SJCRH30 (cell line): ENCODE results near the gene OR5D18. TPM values are rescaled to one million over a fixed set of nuclear protein-coding genes. Genes with fewer than 3 reads are reported as not detected.
"Not testable (repeated sequence)": the region's sequence is repeated elsewhere in the genome, so short reads cannot be mapped to it uniquely, and the experiment has no call there.

ENCODE experiments used
- DNase-seq, 2 experiments: peaks; one replicate each; pipeline ENCODE4 v3.0.0-alpha.2; 2015 to 2020
- H3K27ac ChIP-seq: fragments of 250-450 bp; sonication (Bioruptor Pico); 2 replicates; pipeline ENCODE4 v1.5.1; 2020; ENCODE audit warnings: mild to moderate bottlenecking, moderate library complexity
- H3K27me3 ChIP-seq: fragments of 250-450 bp; sonication (Bioruptor Pico); 2 replicates; pipeline ENCODE4 v1.5.1; 2020; ENCODE audit warnings: mild to moderate bottlenecking, moderate library complexity
- H3K36me3 ChIP-seq: fragments of 250-450 bp; sonication (Bioruptor Pico); 2 replicates; pipeline ENCODE4 v1.5.1; 2020; ENCODE audit warnings: mild to moderate bottlenecking, moderate library complexity
- H3K4me1 ChIP-seq: fragments of 250-450 bp; sonication (Bioruptor Pico); 2 replicates; pipeline ENCODE4 v1.5.1; 2020; ENCODE audit warnings: mild to moderate bottlenecking, moderate library complexity
- H3K4me3 ChIP-seq: fragments of 250-450 bp; sonication (Bioruptor Pico); 2 replicates; pipeline ENCODE4 v1.5.1; 2020; ENCODE audit warnings: mild to moderate bottlenecking, moderate library complexity
- H3K9me3 ChIP-seq: fragments of 250-450 bp; sonication (Bioruptor Pico); replicated peaks from 2 replicates; pipeline ENCODE4 v1.5.1; 2020; ENCODE audit warnings: mild to moderate bottlenecking, moderate library complexity
- total RNA-seq: library from RNA; depleted of rRNA; stranded (reverse); fragments of >200 nt; shearing (Covaris generic); gene quantifications from 2 replicates; pipeline ENCODE4 v1.2.3, GENCODE V29; 2014; rRNA removed

The OR5D18 gene
- not detected in 2 replicates for total RNA-seq

GRCh38 chr11:55819330-55819729 lies at the start of gene OR5D18:
Gene OR5D18, plus strand, starts transcription at chr11:55819630. Its CDS starts 0 bp downstream, at chr11:55819630.
- Histone ChIP-seq H3K27me3 (no peaks in the 10 kb centered on the region), H3K4me3 (no peak within 1 kb of the TSS), H3K9me3 (no peaks in the 10 kb centered on the region), H3K36me3 (no peaks in the 10 kb centered on the region), H3K27ac (no peak within 1 kb of the TSS), H3K4me1 (no peaks in the 10 kb centered on the region)
- no peak for DNase-seq

DNA sequence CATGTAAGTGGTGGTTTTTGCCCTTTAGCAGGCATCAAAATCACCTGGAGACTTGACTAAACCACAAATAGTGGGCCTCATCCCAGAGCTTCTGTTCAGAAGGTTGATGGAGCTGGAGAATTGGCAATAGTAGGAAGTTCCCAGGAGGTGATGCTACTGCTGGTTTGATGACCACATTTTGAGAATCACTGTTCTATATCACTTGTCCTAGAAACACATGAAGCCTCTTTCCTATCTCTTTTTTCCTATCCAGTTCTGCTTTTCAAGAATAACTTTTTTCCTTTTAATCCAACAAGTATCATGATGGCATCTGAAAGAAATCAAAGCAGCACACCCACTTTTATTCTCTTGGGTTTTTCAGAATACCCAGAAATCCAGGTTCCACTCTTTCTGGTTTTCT lies 46.3 kb upstream of the OR5D18 start, which contains the start of gene OR5D13:
TSS of gene OR5D13 (plus strand) at position 301 of the 400 bp plus-strand sequence. CDS start at position 301, 0 bp downstream.
- Histone ChIP-seq H3K4me3 (no peak within 1 kb of the TSS), H3K9me3 (no peaks in the 10 kb centered on the region), H3K27ac (no peak within 1 kb of the TSS), H3K27me3 (peaks cover 2% of the 10 kb centered on the region; the same call in 1 of the 2 replicates), H3K36me3 (no peaks in the 10 kb centered on the region), H3K4me1 (no peaks in the 10 kb centered on the region)
- DNase-seq = no peak

DNA sequence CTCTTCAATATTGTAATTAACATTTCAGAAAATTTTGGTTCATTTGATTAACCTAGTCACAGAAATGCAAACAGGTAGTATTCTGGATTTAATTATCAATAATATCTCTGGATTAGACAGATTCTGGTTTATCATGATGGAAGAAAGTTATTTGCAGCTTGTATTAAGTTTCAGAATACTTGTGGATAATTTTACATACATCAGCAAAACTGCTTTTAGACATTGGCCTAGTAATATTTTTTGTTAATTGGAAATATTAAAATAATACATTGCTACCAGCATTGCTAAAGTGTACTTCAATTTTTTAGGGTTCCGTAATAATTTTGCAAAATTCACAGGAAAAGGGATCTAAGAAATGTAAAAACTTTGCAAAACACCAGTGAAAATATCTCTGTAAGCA lies 27.8 kb upstream of the OR5D18 start:
- DNase-seq = no peak
- Histone ChIP-seq H3K9me3 (no peaks in the 10 kb centered on the region), H3K36me3 (no peaks in the 10 kb centered on the region), H3K4me3 (no peak overlapping the region), H3K4me1 (no peaks in the 10 kb centered on the region), H3K27me3 (no peaks in the 10 kb centered on the region), H3K27ac (no peak overlapping the region)

DNA sequence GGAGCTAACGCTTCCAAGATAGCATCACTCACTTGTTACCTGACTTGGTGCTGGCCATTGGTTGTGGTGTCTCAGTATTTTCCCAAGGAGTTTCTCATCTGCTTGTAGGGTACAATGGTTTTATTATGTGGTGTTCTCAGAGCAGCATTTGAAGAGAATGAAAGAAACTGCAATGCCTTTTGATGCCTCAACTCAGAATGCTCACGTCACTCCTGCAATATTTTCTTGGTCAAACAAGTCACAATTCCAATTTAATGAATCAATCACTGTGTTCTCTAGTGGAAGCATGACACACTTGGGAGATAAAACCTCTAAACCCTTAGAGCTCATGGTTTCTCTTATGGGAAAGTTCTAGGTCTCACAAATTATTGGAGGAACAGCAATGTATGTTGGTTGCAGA lies 26.1 kb upstream of the OR5D18 start:
- no peaks in the 10 kb centered on the region for H3K27me3 ChIP-seq
- H3K9me3 ChIP-seq = no peaks in the 10 kb centered on the region
- no peak overlapping the region for H3K4me3 ChIP-seq
- no peaks in the 10 kb centered on the region for H3K36me3 ChIP-seq
- no peaks in the 10 kb centered on the region for H3K4me1 ChIP-seq
- H3K27ac ChIP-seq = no peak overlapping the region
- no peak for DNase-seq

DNA sequence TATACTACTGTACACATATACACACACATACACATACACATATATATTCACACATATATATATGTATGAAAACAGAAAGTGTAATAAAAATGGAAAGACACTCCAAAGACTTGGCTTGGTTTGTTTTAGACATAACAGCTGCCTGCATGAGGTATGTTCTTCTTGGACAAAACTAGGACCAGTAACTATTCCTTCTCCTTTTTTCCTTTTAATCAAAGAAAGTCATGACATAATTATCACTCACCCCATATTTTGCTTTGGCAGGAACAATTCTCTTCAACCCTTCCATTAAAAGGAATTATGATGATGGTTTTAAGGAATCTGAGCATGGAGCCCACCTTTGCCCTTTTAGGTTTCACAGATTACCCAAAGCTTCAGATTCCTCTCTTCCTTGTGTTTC lies 24.2 kb upstream of the OR5D18 start, which contains the start of gene OR5D14:
TSS of gene OR5D14 (plus strand) at position 301 of the 400 bp plus-strand sequence. CDS start at position 301, 0 bp downstream.
- Histone ChIP-seq H3K9me3 (no peaks in the 10 kb centered on the region), H3K27ac (no peak within 1 kb of the TSS), H3K4me3 (no peak within 1 kb of the TSS), H3K27me3 (no peaks in the 10 kb centered on the region), H3K36me3 (no peaks in the 10 kb centered on the region), H3K4me1 (no peaks in the 10 kb centered on the region)
- no peak for DNase-seq

GRCh38 chr11:55806248-55806647 lies 13.2 kb upstream of the OR5D18 start:
- Histone ChIP-seq H3K4me1 (no peaks in the 10 kb centered on the region), H3K27ac (no peak overlapping the region), H3K27me3 (peaks cover 8% of the 10 kb centered on the region; the same call in 1 of the 2 replicates), H3K4me3 (no peak overlapping the region), H3K9me3 (no peaks in the 10 kb centered on the region), H3K36me3 (no peaks in the 10 kb centered on the region)
- DNase-seq = no peak

GRCh38 chr11:55811067-55811466 lies 8.4 kb upstream of the OR5D18 start, which contains the start of gene OR5L1:
Gene OR5L1, plus strand, starts transcription at chr11:55811367. Its CDS starts 100 bp downstream, at chr11:55811467.
- H3K36me3 ChIP-seq = no peaks in the 10 kb centered on the region
- no peak for DNase-seq

GRCh38 chr11:55826919-55827318 lies 7.5 kb downstream of the OR5D18 start, which contains the start of gene OR5L2:
Gene OR5L2, plus strand, starts transcription at chr11:55827219. Its CDS starts 0 bp downstream, at chr11:55827219.
- DNase-seq = no peak
- Histone ChIP-seq H3K4me1 (no peaks in the 10 kb centered on the region), H3K4me3 (no peak within 1 kb of the TSS), H3K27me3 (no peaks in the 10 kb centered on the region; the same call in 1 of the 2 replicates), H3K36me3 (no peaks in the 10 kb centered on the region), H3K9me3 (no peaks in the 10 kb centered on the region), H3K27ac (no peak within 1 kb of the TSS)

More at GRCh38 chr11:55811067-55811466, 8.4 kb upstream of the OR5D18 start, which contains the start of gene OR5L1:
- Histone ChIP-seq H3K27ac (no peak within 1 kb of the TSS), H3K9me3 (no peaks in the 10 kb centered on the region), H3K27me3 (peaks cover 8% of the 10 kb centered on the region; the same call in 1 of the 2 replicates), H3K4me3 (no peak within 1 kb of the TSS), H3K4me1 (no peaks in the 10 kb centered on the region)

GRCh38 chr11:55838452-55838851 lies 19.0 kb downstream of the OR5D18 start, which contains the start of gene OR5D16:
Gene OR5D16, plus strand, starts transcription at chr11:55838752. Its CDS starts 0 bp downstream, at chr11:55838752.
- Histone ChIP-seq H3K27me3 (no peaks in the 10 kb centered on the region), H3K9me3 (no peaks in the 10 kb centered on the region), H3K4me1 (no peaks in the 10 kb centered on the region; the same call in 1 of the 2 replicates), H3K4me3 (no peak within 1 kb of the TSS), H3K36me3 (no peaks in the 10 kb centered on the region), H3K27ac (no peak within 1 kb of the TSS)
- no peak for DNase-seq

GRCh38 chr11:55847453-55847852 lies 28.0 kb downstream of the OR5D18 start:
- Histone ChIP-seq H3K36me3 (no peaks in the 10 kb centered on the region), H3K4me3 (no peak overlapping the region), H3K4me1 (no peaks in the 10 kb centered on the region), H3K27ac (no peak overlapping the region), H3K27me3 (no peaks in the 10 kb centered on the region), H3K9me3 (no peaks in the 10 kb centered on the region)
- no peak for DNase-seq

- no peaks in the 10 kb centered on the region for H3K4me1 ChIP-seq
- no peaks in the 10 kb centered on the region for H3K36me3 ChIP-seq
- H3K4me3 ChIP-seq = no peak overlapping the region
- DNase-seq = no peak
- no peaks in the 10 kb centered on the region for H3K9me3 ChIP-seq
- H3K27me3 ChIP-seq = no peaks in the 10 kb centered on the region; the same call in 1 of the 2 replicates
- no peak overlapping the region for H3K27ac ChIP-seq
Measured at GRCh38 chr11:55849037-55849436, 29.6 kb downstream of the OR5D18 start.

DNA sequence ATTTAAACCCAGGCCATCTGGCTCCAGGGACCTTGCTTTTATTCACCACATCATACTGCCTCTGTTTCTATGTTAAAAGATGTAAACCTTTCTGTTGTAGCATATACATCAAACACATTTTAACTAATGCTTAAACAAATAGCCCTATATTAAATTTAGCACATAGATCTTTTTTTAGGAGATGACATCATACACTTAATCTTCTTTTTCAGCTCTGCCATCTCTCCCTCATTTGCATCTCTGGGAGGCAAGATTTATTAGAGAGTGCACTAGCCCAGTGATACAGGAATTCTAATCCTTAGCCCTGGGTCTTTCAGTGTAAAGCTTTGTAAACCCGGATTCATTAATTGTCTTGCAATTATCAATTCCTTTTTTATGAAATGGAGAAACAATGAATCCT lies 32.7 kb downstream of the OR5D18 start:
- Histone ChIP-seq H3K4me1 (no peaks in the 10 kb centered on the region), H3K4me3 (no peak overlapping the region), H3K27ac (no peak overlapping the region), H3K9me3 (no peaks in the 10 kb centered on the region), H3K27me3 (no peaks in the 10 kb centered on the region; the same call in none of the 2 replicates), H3K36me3 (no peaks in the 10 kb centered on the region)
- DNase-seq = no peak

GRCh38 chr11:55854704-55855103 lies 35.3 kb downstream of the OR5D18 start:
- Histone ChIP-seq H3K4me3 (no peak overlapping the region), H3K9me3 (no peaks in the 10 kb centered on the region), H3K36me3 (no peaks in the 10 kb centered on the region)

DNA sequence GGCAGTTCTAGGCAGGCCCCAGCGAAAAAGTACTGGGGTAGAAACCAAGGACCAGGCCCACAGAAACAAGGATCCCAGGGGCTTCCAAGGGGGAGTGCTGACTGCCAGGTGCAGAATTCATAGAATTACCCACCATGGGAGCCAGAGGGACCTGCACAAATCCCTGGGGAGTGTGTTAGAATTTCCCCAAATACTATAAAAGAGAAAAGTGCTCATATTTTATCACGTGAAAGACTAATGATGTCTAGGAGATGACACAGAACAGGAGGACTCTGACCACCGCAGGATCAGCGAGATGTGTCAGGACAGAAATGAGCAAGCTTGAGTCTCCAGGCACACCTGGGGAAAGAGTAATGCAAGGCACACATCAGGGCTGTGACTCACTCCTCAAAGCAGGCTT lies 47.9 kb downstream of the OR5D18 start:
- not testable (repeated sequence) for H3K4me1 ChIP-seq, H3K36me3 ChIP-seq, H3K27me3 ChIP-seq, H3K9me3 ChIP-seq, H3K4me3 ChIP-seq, DNase-seq, H3K27ac ChIP-seq

More at GRCh38 chr11:55854704-55855103, 35.3 kb downstream of the OR5D18 start:
- DNase-seq = no peak
- no peaks in the 10 kb centered on the region for H3K4me1 ChIP-seq
- H3K27ac ChIP-seq = no peak overlapping the region
- H3K27me3 ChIP-seq = peaks cover 5% of the 10 kb centered on the region
